CD14-positive monocyte (primary cell): Measurements from ENCODE around the gene CNTNAP2. TPM values are rescaled to one million over a fixed set of nuclear protein-coding genes. Genes with fewer than 3 reads are reported as not detected.

Experiments used
- DNase-seq, 3 donors: peaks; one replicate each; pipeline ENCODE4 v3.0.0-alpha.2; 2011 to 2022
- H2AFZ ChIP-seq: 2 replicates; pipeline ENCODE4 v1.6.0; 2012; ENCODE audit warnings: mild to moderate bottlenecking, low read depth, low read length, inconsistent platforms; ENCODE audit not compliant: insufficient read depth, poor library complexity, severe bottlenecking
- H3K27ac ChIP-seq, 2 donors: 1 replicate in 1 of 2; 2 replicates in 1 of 2; pipeline ENCODE4 v1.5.1; 2012 to 2013; ENCODE audit warnings: low read length in 2 of 2, control low read depth in 1 of 2, inconsistent platforms in 1 of 2, low read depth in 1 of 2, mild to moderate bottlenecking in 1 of 2
- H3K27me3 ChIP-seq, 2 donors: one replicate each; pipeline versions ENCODE4 v1.6.0 to v1.6.1; 2011 to 2013; ENCODE audit warnings: low read length in 2 of 2; ENCODE audit not compliant: control insufficient read depth in 2 of 2, insufficient read depth in 2 of 2
- H3K36me3 ChIP-seq, 2 donors: replicated peaks in 1 of 2; 1 replicate in 1 of 2; 2 replicates in 1 of 2; pipeline versions ENCODE4 v1.5.1 to v1.6.1; 2012 to 2013; ENCODE audit warnings: low read length in 2 of 2, control low read depth in 1 of 2, inconsistent platforms in 1 of 2, mild to moderate bottlenecking in 1 of 2; ENCODE audit not compliant: insufficient read depth in 2 of 2, control insufficient read depth in 1 of 2
- H3K4me1 ChIP-seq, 2 donors: 1 replicate in 1 of 2; 2 replicates in 1 of 2; pipeline versions ENCODE4 v1.5.1 to v1.6.1; 2012 to 2013; ENCODE audit warnings: low read length in 2 of 2, control low read depth in 1 of 2, inconsistent platforms in 1 of 2, mild to moderate bottlenecking in 1 of 2, moderate library complexity in 1 of 2; ENCODE audit not compliant: insufficient read depth in 2 of 2, control insufficient read depth in 1 of 2
- H3K4me2 ChIP-seq: replicated peaks from 2 replicates; pipeline ENCODE3; 2012; ENCODE audit warnings: low read length, moderate library complexity, mild to moderate bottlenecking; ENCODE audit not compliant: poor library complexity, severe bottlenecking; ENCODE audit errors: extremely low read depth
- H3K4me3 ChIP-seq, 3 experiments: fragments of 200-600 bp in 1 of 3; sonication (generic) in 1 of 3; replicated peaks in 1 of 3; 1 replicate in 2 of 3; 2 replicates in 1 of 3; pipeline ENCODE4 v1.5.1; 2011 to 2013; ENCODE audit warnings: low read length in 3 of 3, mild to moderate bottlenecking in 3 of 3, control low read depth in 2 of 3, low read depth in 2 of 3, inconsistent platforms in 1 of 3, moderate library complexity in 1 of 3
- H3K79me2 ChIP-seq: 2 replicates; pipeline ENCODE4 v1.6.0; 2012; ENCODE audit warnings: mild to moderate bottlenecking, control low read depth, inconsistent platforms, low read length, moderate library complexity; ENCODE audit not compliant: insufficient read depth
- H3K9ac ChIP-seq: 2 replicates; pipeline ENCODE4 v1.6.0; 2017; ENCODE audit warnings: low read length, mild to moderate bottlenecking; ENCODE audit not compliant: insufficient read depth, poor library complexity, severe bottlenecking
- H3K9me3 ChIP-seq, 2 donors: replicated peaks in 1 of 2; 1 replicate in 1 of 2; 2 replicates in 1 of 2; pipeline versions ENCODE4 v1.5.1 to v1.6.1; 2012 to 2013; ENCODE audit warnings: low read length in 2 of 2, control low read depth in 1 of 2; ENCODE audit not compliant: control insufficient read depth in 1 of 2, insufficient read depth in 1 of 2
- H4K20me1 ChIP-seq: 2 replicates; pipeline ENCODE4 v1.6.0; 2012; ENCODE audit warnings: mild to moderate bottlenecking, low read length, control low read depth, moderate library complexity; ENCODE audit not compliant: insufficient read depth
- H3K27ac Mint-ChIP-seq, 7 donors: one replicate each; pipeline ENCODE4 v1.8.0; 2020; ENCODE audit warnings: mild to moderate bottlenecking in 7 of 7, mixed read lengths in 7 of 7, moderate library complexity in 6 of 7, inconsistent platforms in 2 of 7
- H3K27me3 Mint-ChIP-seq, 3 donors: one replicate each; pipeline ENCODE4 v1.8.0; 2021 to 2022; ENCODE audit warnings: low read depth in 3 of 3, mild to moderate bottlenecking in 3 of 3, mixed read lengths in 3 of 3, moderate library complexity in 3 of 3, inconsistent platforms in 1 of 3
- H3K36me3 Mint-ChIP-seq, 2 donors: one replicate each; pipeline ENCODE4 v1.8.0; 2020; ENCODE audit warnings: mixed read lengths in 2 of 2, inconsistent platforms in 1 of 2, mild to moderate bottlenecking in 1 of 2
- H3K4me1 Mint-ChIP-seq: one replicate; pipeline ENCODE4 v1.8.0; 2020; ENCODE audit warnings: mild to moderate bottlenecking, mixed read lengths
- H3K4me3 Mint-ChIP-seq, 2 donors: one replicate each; pipeline ENCODE4 v1.8.0; 2020; ENCODE audit warnings: mild to moderate bottlenecking in 2 of 2, mixed read lengths in 2 of 2, moderate library complexity in 1 of 2
- H3K9me3 Mint-ChIP-seq, 7 donors: one replicate each; pipeline ENCODE4 v1.8.0; 2020 to 2022; ENCODE audit warnings: mixed read lengths in 7 of 7, mild to moderate bottlenecking in 6 of 7, moderate library complexity in 6 of 7, inconsistent platforms in 2 of 7
- WGBS: methylation state at CpG from one replicate; pipeline ENCODE4 v1.1.5; 2013; ENCODE audit warnings: missing lambda C conversion rate; ENCODE audit not compliant: insufficient coverage; 5-methylcytosine and 5-hydroxymethylcytosine counted together
- intact Hi-C, 2 donors: fragments of 100-400 bp; cut with micrococcal nuclease; formaldehyde crosslinking; loops; one replicate each; pipeline versions ENCODE4 v1.15.0 to v1.15.1; 2023
- polyA plus RNA-seq, 3 donors: library from polyadenylated mRNA; depleted of rRNA in 1 of 3; unstranded in 2 of 3; stranded (reverse) in 1 of 3; fragments of 300-500 nt in 2 of 3; fragments of >200 nt in 1 of 3; fragmentation: Illumina TruSeq in 2 of 3; gene quantifications; 1 replicate in 2 of 3; 2 replicates in 1 of 3; pipeline ENCODE4 v1.2.3, GENCODE V29; 2012 to 2021
- TF ChIP-seq, protein P1 (sequence below): fragments of 200-600 bp; IDR thresholded peaks from one replicate; pipeline ENCODE4 v1.8.0; 2022; ENCODE audit warnings: antibody characterized with exemption, mild to moderate bottlenecking

Gene CNTNAP2
- polyA plus RNA-seq, 3 donors = 0.01 TPM; not detected in 2

DNA sequence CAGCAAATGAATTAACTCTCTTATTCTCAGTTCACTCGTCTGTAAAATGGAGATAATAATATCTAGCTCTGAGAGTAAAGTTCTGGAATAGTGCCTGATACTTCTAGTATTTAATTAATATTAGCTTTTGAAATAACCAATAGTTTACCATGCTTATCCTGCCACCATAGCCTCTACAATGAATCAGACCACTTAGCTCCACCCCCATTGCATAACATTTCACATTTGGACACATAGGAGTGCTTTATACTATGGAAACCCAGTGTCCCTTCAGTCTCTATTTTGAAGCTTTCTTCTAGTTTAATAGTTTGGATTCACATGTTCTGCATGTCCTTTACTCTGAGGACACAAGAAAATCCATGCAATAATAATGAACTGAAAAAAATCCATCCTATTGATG, 2046.6 kb downstream of the CNTNAP2 start:
- TF ChIP-seq, protein P1, sequence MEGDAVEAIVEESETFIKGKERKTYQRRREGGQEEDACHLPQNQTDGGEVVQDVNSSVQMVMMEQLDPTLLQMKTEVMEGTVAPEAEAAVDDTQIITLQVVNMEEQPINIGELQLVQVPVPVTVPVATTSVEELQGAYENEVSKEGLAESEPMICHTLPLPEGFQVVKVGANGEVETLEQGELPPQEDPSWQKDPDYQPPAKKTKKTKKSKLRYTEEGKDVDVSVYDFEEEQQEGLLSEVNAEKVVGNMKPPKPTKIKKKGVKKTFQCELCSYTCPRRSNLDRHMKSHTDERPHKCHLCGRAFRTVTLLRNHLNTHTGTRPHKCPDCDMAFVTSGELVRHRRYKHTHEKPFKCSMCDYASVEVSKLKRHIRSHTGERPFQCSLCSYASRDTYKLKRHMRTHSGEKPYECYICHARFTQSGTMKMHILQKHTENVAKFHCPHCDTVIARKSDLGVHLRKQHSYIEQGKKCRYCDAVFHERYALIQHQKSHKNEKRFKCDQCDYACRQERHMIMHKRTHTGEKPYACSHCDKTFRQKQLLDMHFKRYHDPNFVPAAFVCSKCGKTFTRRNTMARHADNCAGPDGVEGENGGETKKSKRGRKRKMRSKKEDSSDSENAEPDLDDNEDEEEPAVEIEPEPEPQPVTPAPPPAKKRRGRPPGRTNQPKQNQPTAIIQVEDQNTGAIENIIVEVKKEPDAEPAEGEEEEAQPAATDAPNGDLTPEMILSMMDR = no peak
- Histone ChIP-seq H3K9ac (no peak overlapping the region), H3K4me1 (no peaks in the 10 kb centered on the region), H3K27me3 (no peaks in the 10 kb centered on the region), H3K4me3 (no peak overlapping the region), H2AFZ (no peak overlapping the region), H3K79me2 (no peaks in the 10 kb centered on the region), H3K4me2 (no peak overlapping the region), H3K27ac (no peak overlapping the region), H4K20me1 (no peaks in the 10 kb centered on the region), H3K9me3 (no peaks in the 10 kb centered on the region), H3K36me3 (no peaks in the 10 kb centered on the region)
- no peaks in the 10 kb centered on the region for H3K36me3 Mint-ChIP-seq
- intact Hi-C loops = no loop called here
- WGBS = no CpG with 5 or more reads among the region's 1 CpG
- H3K27ac Mint-ChIP-seq = no peak overlapping the region
- DNase-seq = no peak
- no peak overlapping the region for H3K4me3 Mint-ChIP-seq
- H3K4me1 Mint-ChIP-seq = peaks cover 2% of the 10 kb centered on the region
- peaks cover 0 to 4% (median 0%) of the 10 kb centered on the region in 3 donors for H3K27me3 Mint-ChIP-seq
- H3K9me3 Mint-ChIP-seq = peaks cover 3 to 9% (median 6%) of the 10 kb centered on the region in 7 donors

DNA sequence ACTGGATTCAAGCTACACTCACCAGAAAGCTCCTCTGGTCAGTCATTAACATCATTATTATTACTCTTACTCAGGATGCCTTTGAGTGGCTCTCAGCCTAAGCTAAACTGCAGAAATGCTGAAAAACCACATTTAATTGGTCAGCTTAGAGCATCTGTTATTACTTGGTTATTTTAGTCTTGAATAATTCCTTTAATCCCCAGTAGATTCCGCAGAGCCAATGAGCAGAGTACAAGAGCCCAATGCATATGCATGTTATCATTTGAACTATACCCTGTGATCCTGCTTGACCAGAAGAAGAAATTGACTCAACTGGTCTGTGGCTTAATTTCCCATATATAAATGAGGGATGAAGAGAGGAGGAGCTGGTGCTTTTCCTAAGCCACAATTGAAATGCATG, 2056.3 kb downstream of the CNTNAP2 start:
- H4K20me1 ChIP-seq = no peaks in the 10 kb centered on the region
- no peak overlapping the region for H3K27ac Mint-ChIP-seq
- no CpG with 5 or more reads among the region's 1 CpG for WGBS
- no peaks in the 10 kb centered on the region for H3K36me3 ChIP-seq
- no peaks in the 10 kb centered on the region for H3K4me1 Mint-ChIP-seq
- H3K4me1 ChIP-seq = no peaks in the 10 kb centered on the region
- no peak for DNase-seq
- no peak overlapping the region for H3K4me3 Mint-ChIP-seq
- peaks cover 0 to 3% (median 2%) of the 10 kb centered on the region in 3 donors for H3K27me3 Mint-ChIP-seq
- no peak overlapping the region for H3K4me3 ChIP-seq
- no peak overlapping the region for H3K4me2 ChIP-seq
- TF ChIP-seq, protein P1 = no peak
- no peak overlapping the region for H2AFZ ChIP-seq
- H3K9me3 Mint-ChIP-seq = peaks cover 0 to 3% (median 0%) of the 10 kb centered on the region in 7 donors
- no peaks in the 10 kb centered on the region for H3K79me2 ChIP-seq
- H3K9ac ChIP-seq = no peak overlapping the region
- intact Hi-C loops = no loop called here
- no peak overlapping the region for H3K27ac ChIP-seq
- H3K36me3 Mint-ChIP-seq = no peaks in the 10 kb centered on the region
- no peaks in the 10 kb centered on the region for H3K27me3 ChIP-seq
- no peaks in the 10 kb centered on the region for H3K9me3 ChIP-seq
